Glutamatergic neuron (in vitro differentiated cells): ENCODE measurements around the gene PANX2. TPM values are rescaled to one million over a fixed set of nuclear protein-coding genes. Genes with fewer than 3 reads are reported as not detected.

Source experiments
- DNase-seq: peaks from one replicate; pipeline ENCODE4 v3.0.0; 2022
- H3K27ac Mint-ChIP-seq: one replicate; pipeline ENCODE4 v1.8.0; 2020; ENCODE audit warnings: mild to moderate bottlenecking, mixed read lengths, inconsistent platforms; ENCODE audit not compliant: unreplicated experiment
- H3K27me3 Mint-ChIP-seq: one replicate; pipeline ENCODE4 v1.8.0; 2020; ENCODE audit warnings: mild to moderate bottlenecking, moderate library complexity, mixed read lengths, inconsistent platforms; ENCODE audit not compliant: unreplicated experiment
- H3K36me3 Mint-ChIP-seq: one replicate; pipeline ENCODE4 v1.8.0; 2020; ENCODE audit warnings: mild to moderate bottlenecking, mixed read lengths, inconsistent platforms; ENCODE audit not compliant: unreplicated experiment
- H3K4me1 Mint-ChIP-seq: one replicate; pipeline ENCODE4 v1.8.0; 2020; ENCODE audit warnings: mild to moderate bottlenecking, low read depth, mixed read lengths, inconsistent platforms; ENCODE audit not compliant: unreplicated experiment
- H3K4me3 Mint-ChIP-seq: one replicate; pipeline ENCODE4 v1.8.0; 2020; ENCODE audit warnings: mild to moderate bottlenecking, mixed read lengths, inconsistent platforms; ENCODE audit not compliant: unreplicated experiment
- H3K9me3 Mint-ChIP-seq: one replicate; pipeline ENCODE4 v1.8.0; 2020; ENCODE audit warnings: mild to moderate bottlenecking, moderate library complexity, mixed read lengths, inconsistent platforms; ENCODE audit not compliant: unreplicated experiment
- total RNA-seq: library from RNA; stranded (reverse); fragmentation: NEBNext Ultra II Directional; extraction: Animal tissue kit (Norgen Biotek cat#: 25700); gene quantifications from one replicate; pipeline ENCODE4 v1.2.1, GENCODE V29; 2021; ENCODE audit not compliant: unreplicated experiment
- TF ChIP-seq, protein P1 (sequence below): fragments of 200-600 bp; sonication (generic); IDR thresholded peaks from one replicate; pipeline ENCODE4 v1.5.0; 2021; ENCODE audit not compliant: partially characterized antibody, unreplicated experiment

The PANX2 gene
- total RNA-seq, 1 donor from 2014 or later: 1.8 TPM

DNA sequence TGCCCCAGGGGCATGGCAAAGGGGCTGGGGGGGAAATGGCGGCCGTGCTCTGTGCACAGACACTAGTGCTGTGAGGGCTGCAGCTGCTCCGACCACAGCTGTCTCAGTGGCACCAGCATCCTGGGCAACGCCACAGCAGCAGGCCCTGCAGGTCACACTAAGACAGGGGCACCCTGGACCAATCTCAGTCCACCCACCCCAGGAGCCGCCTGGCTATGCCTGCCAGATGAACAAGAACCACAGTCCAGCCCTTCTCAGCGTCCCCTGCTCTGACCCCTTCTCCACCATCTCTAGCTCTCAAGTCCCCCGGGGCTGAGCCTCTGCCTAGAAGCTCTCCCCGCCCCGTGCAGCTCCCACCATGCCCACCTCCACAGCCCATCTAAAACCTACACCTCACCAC, 57.8 kb downstream of the PANX2 start:
- Mint-ChIP-seq H3K4me1 (peaks cover 1% of the 10 kb centered on the region), H3K27ac (no peak overlapping the region), H3K27me3 (peaks cover 9% of the 10 kb centered on the region), H3K9me3 (peaks cover 13% of the 10 kb centered on the region), H3K36me3 (no peaks in the 10 kb centered on the region), H3K4me3 (no peak overlapping the region)
- peak; percentile 15 for DNase-seq
- TF ChIP-seq, protein P1, sequence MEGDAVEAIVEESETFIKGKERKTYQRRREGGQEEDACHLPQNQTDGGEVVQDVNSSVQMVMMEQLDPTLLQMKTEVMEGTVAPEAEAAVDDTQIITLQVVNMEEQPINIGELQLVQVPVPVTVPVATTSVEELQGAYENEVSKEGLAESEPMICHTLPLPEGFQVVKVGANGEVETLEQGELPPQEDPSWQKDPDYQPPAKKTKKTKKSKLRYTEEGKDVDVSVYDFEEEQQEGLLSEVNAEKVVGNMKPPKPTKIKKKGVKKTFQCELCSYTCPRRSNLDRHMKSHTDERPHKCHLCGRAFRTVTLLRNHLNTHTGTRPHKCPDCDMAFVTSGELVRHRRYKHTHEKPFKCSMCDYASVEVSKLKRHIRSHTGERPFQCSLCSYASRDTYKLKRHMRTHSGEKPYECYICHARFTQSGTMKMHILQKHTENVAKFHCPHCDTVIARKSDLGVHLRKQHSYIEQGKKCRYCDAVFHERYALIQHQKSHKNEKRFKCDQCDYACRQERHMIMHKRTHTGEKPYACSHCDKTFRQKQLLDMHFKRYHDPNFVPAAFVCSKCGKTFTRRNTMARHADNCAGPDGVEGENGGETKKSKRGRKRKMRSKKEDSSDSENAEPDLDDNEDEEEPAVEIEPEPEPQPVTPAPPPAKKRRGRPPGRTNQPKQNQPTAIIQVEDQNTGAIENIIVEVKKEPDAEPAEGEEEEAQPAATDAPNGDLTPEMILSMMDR: no peak

DNA sequence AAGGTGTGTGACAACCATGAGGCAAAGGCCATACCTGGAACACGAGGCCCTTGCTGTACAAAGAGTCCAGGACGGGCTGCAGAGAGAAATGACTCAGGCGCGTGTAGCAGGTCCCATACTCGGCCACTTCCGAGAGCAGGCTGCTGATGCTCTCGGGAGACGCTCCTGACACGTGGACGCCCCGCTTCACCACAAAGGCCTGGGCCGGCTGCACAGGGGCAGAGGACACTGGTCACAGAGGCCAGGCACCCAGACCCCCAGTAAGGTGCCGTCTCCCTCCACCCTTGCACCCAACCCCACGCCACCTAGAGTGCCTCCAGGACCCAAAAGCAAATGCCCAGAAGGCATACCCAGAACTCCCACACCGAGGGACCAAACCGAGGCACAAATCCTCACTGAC, 58.8 kb downstream of the PANX2 start:
- H3K9me3 Mint-ChIP-seq: peaks cover 6% of the 10 kb centered on the region
- H3K4me1 Mint-ChIP-seq: peaks cover 1% of the 10 kb centered on the region
- DNase-seq: peak; percentile 10
- TF ChIP-seq, protein P1: no peak
- H3K27ac Mint-ChIP-seq: no peak overlapping the region
- H3K36me3 Mint-ChIP-seq: no peaks in the 10 kb centered on the region
- H3K4me3 Mint-ChIP-seq: no peak overlapping the region
- H3K27me3 Mint-ChIP-seq: peaks cover 10% of the 10 kb centered on the region

Other genes with a start within 250 kb of the PANX2 start
- 32.3 TPM for gene PIM3, start 210.0 kb upstream of the PANX2 start, total RNA-seq
- not detected for gene IL17REL, start 158.0 kb upstream of the PANX2 start, total RNA-seq
- gene TTLL8, start 112.4 kb upstream of the PANX2 start, total RNA-seq: not detected
- not detected for gene MLC1, start 85.3 kb upstream of the PANX2 start, total RNA-seq
- gene MOV10L1, start 80.7 kb upstream of the PANX2 start, total RNA-seq: 0.34 TPM
- 31.3 TPM for gene TRABD, start 15.2 kb downstream of the PANX2 start, total RNA-seq
- gene SELENOO, start 30.3 kb downstream of the PANX2 start, total RNA-seq: 23.9 TPM
- 51.0 TPM for gene TUBGCP6, start 74.3 kb downstream of the PANX2 start, total RNA-seq
- gene HDAC10, start 80.5 kb downstream of the PANX2 start, total RNA-seq: 88.2 TPM
- gene MAPK12, start 91.0 kb downstream of the PANX2 start, total RNA-seq: 88.5 TPM
- gene MAPK11, start 99.6 kb downstream of the PANX2 start, total RNA-seq: 131 TPM
- 95.2 TPM for gene PLXNB2, start 136.9 kb downstream of the PANX2 start, total RNA-seq
- gene DENND6B, start 156.3 kb downstream of the PANX2 start, total RNA-seq: 32.1 TPM
- gene PPP6R2, start 172.6 kb downstream of the PANX2 start, total RNA-seq: 122 TPM